ENCODE measurements around the gene MZT2B. TPM values are rescaled to one million over a fixed set of nuclear protein-coding genes. Genes with fewer than 3 reads are reported as not detected.

Gene MZT2B
- total and polyA plus RNA-seq, 2 of the 4 experiments (the other 2 are of a cell fraction) = 24.9 to 115 TPM

DNA sequence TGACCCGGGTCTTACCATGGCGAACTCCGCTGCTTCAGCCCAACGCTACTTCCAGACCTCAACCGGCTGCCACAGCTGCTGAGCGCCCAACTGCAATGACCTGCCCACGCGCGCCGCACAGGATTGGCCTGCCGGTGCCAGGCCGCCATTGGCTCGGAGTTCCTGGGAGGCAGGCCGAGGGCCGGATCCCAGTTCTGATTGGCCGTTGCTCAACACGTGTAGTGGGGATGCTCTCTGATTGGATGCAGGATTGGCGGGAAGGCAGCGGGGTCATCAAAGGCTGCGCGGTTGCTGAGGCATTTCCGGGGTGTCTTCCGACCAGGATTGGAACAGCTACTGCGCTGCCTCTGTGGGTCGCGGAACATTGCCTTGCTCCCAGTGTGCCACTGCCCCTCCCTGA lies 16.3 kb downstream of the MZT2B start, which contains the start of gene TUBA3E:
Gene TUBA3E, minus strand, starts transcription at position 97 of the 400 bp plus-strand sequence. Its CDS starts 79 bp downstream, at position 18.
- WGBS, 2 experiments (ENCODE audit: extremely low coverage in 2 of 2, insufficient read length in 1 of 2) = 95% methylated on average over 10 of the region's 26 CpGs; no CpG with 5 or more reads in 1 of the 2 experiments
- ATAC-seq (ENCODE audit: low read depth) = no peak
- no peak within 1 kb of the TSS for H3K14ac ChIP-seq (replicated peaks; ENCODE audit: low read depth, low read length)
- no peak within 1 kb of the TSS for H2AFZ ChIP-seq (replicated peaks; ENCODE audit: low read length, poor library complexity)
- no peak within 1 kb of the TSS for H2BK15ac ChIP-seq (ENCODE audit: low read depth, low read length)
- H3K79me1 ChIP-seq (ENCODE audit: low read depth in 1 of 2, low read length in 2 of 2) = no peaks in the 10 kb centered on the region
- H3K4me3 ChIP-seq (ENCODE audit: insufficient read depth, low read depth, low read length) = no peak within 1 kb of the TSS
- no peak within 1 kb of the TSS for H3K23ac ChIP-seq (ENCODE audit: low read depth, low read length)
- no peak within 1 kb of the TSS for H3K27ac ChIP-seq (ENCODE audit: insufficient read depth, low read length)
- no peaks in the 10 kb centered on the region for H3K9me1 ChIP-seq (ENCODE audit: insufficient read depth, low read length)
- H3K4me1 ChIP-seq (ENCODE audit: control insufficient read depth, insufficient read depth, low read length) = no peaks in the 10 kb centered on the region
- no peaks in the 10 kb centered on the region for H3K9me3 ChIP-seq (ENCODE audit: control insufficient read depth, insufficient read depth, low read length)
- no peak within 1 kb of the TSS for H3K9ac ChIP-seq (ENCODE audit: low read depth, low read length)
- DNase-seq = no peak
- H2AK5ac ChIP-seq (ENCODE audit: low read depth, low read length) = no peak within 1 kb of the TSS
- no peak within 1 kb of the TSS for H2BK5ac ChIP-seq (ENCODE audit: low read depth, low read length, poor library complexity, severe bottlenecking)
- intact Hi-C loops (cut with micrococcal nuclease) (no loop called here), in situ Hi-C loops (cut with MboI; ENCODE audit: low sequenced_read_pairs) (no loop called here), dilution Hi-C loops (cut with HindIII; ENCODE audit: low sequenced_read_pairs, unreplicated experiment) (no loop called here)
- H4K20me1 ChIP-seq (ENCODE audit: insufficient read depth, low read length) = no peaks in the 10 kb centered on the region
- H4K5ac ChIP-seq (ENCODE audit: low read depth, low read length) = no peak within 1 kb of the TSS
- no TSS peak for BruUV-seq (replicated peaks)
- TF ChIP-seq RAD21 (IDR thresholded peaks at IDR 0.05; ENCODE audit: low read length) (no peak), MXI1 (IDR thresholded peaks at IDR 0.05; ENCODE audit: borderline replicate concordance, low read depth, low read length) (no peak), SMC3 (IDR thresholded peaks at IDR 0.05; ENCODE audit: low read depth, low read length) (no peak), FOS (IDR thresholded peaks at IDR 0.05; ENCODE audit: low read depth, low read length) (no peak), CEBPB (IDR thresholded peaks at IDR 0.05; ENCODE audit: low read depth, low read length) (no peak), BHLHE40 (IDR thresholded peaks at IDR 0.05; ENCODE audit: low read depth, low read length) (no peak), RCOR1 (IDR thresholded peaks at IDR 0.05; ENCODE audit: insufficient replicate concordance, low read length) (no peak), MAZ (IDR thresholded peaks at IDR 0.05; ENCODE audit: borderline replicate concordance, low read depth, low read length) (no peak), NFE2L2 (IDR thresholded peaks at IDR 0.05; ENCODE audit: low read depth, low read length) (no peak), POLR2A (IDR thresholded peaks at IDR 0.05; ENCODE audit: low read depth, low read length) (no peak), MAFK (IDR thresholded peaks at IDR 0.05; ENCODE audit: low read depth, low read length) (no peak), ELK1 (IDR thresholded peaks at IDR 0.05; ENCODE audit: borderline replicate concordance, low read depth, low read length) (no peak), RFX5 (IDR thresholded peaks at IDR 0.05; ENCODE audit: low read depth, low read length) (no peak), CHD1 (IDR thresholded peaks at IDR 0.05; ENCODE audit: low read depth, low read length) (no peak)
- TF ChIP-seq, protein P1, sequence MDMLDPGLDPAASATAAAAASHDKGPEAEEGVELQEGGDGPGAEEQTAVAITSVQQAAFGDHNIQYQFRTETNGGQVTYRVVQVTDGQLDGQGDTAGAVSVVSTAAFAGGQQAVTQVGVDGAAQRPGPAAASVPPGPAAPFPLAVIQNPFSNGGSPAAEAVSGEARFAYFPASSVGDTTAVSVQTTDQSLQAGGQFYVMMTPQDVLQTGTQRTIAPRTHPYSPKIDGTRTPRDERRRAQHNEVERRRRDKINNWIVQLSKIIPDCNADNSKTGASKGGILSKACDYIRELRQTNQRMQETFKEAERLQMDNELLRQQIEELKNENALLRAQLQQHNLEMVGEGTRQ (IDR thresholded peaks at IDR 0.05; ENCODE audit: low read depth, low read length) = no peak
- TF ChIP-seq, protein P2, sequence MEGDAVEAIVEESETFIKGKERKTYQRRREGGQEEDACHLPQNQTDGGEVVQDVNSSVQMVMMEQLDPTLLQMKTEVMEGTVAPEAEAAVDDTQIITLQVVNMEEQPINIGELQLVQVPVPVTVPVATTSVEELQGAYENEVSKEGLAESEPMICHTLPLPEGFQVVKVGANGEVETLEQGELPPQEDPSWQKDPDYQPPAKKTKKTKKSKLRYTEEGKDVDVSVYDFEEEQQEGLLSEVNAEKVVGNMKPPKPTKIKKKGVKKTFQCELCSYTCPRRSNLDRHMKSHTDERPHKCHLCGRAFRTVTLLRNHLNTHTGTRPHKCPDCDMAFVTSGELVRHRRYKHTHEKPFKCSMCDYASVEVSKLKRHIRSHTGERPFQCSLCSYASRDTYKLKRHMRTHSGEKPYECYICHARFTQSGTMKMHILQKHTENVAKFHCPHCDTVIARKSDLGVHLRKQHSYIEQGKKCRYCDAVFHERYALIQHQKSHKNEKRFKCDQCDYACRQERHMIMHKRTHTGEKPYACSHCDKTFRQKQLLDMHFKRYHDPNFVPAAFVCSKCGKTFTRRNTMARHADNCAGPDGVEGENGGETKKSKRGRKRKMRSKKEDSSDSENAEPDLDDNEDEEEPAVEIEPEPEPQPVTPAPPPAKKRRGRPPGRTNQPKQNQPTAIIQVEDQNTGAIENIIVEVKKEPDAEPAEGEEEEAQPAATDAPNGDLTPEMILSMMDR (conservative IDR thresholded peaks at IDR 0.05; ENCODE audit: low read depth, low read length) = no peak
- no peak within 1 kb of the TSS for H3K4ac ChIP-seq (ENCODE audit: low read depth, low read length)
- no peak within 1 kb of the TSS for H4K8ac ChIP-seq (ENCODE audit: low read depth in 2 of 2, low read length in 2 of 2)
- no peak within 1 kb of the TSS for H3K18ac ChIP-seq (ENCODE audit: low read depth, low read length)
- H3K56ac ChIP-seq (ENCODE audit: extremely low read depth, insufficient read depth, low read length) = no peak within 1 kb of the TSS
- H3K27me3 ChIP-seq (ENCODE audit: control insufficient read depth, insufficient read depth, low read length) = no peaks in the 10 kb centered on the region
- CTCF ChIA-PET = no interaction called here
- H2BK120ac ChIP-seq (ENCODE audit: low read depth, low read length) = no peak within 1 kb of the TSS
- H2BK20ac ChIP-seq (ENCODE audit: low read depth, low read length) = no peak within 1 kb of the TSS
- H3K4me2 ChIP-seq (ENCODE audit: low read depth, low read length) = no peak within 1 kb of the TSS
- no peak within 1 kb of the TSS for H4K91ac ChIP-seq (ENCODE audit: insufficient read depth, low read depth, low read length)
- no peak within 1 kb of the TSS for H2AK9ac ChIP-seq (replicated peaks; ENCODE audit: low read depth, low read length, poor library complexity)
- POLR2A ChIA-PET (ENCODE audit: unreplicated experiment) = no interaction called here
- H3K36me3 ChIP-seq (ENCODE audit: control insufficient read depth, insufficient read depth, low read length) = no peaks in the 10 kb centered on the region

Data from IMR-90 (cell line).